Measurements from ENCODE around the gene TGFBR3L. TPM values are rescaled to one million over a fixed set of nuclear protein-coding genes. Genes with fewer than 3 reads are reported as not detected.

Gene TGFBR3L
- total and polyA plus RNA-seq, 2 of the 4 experiments (the other 2 are of a cell fraction), result 0.94 TPM; not detected in 1

DNA sequence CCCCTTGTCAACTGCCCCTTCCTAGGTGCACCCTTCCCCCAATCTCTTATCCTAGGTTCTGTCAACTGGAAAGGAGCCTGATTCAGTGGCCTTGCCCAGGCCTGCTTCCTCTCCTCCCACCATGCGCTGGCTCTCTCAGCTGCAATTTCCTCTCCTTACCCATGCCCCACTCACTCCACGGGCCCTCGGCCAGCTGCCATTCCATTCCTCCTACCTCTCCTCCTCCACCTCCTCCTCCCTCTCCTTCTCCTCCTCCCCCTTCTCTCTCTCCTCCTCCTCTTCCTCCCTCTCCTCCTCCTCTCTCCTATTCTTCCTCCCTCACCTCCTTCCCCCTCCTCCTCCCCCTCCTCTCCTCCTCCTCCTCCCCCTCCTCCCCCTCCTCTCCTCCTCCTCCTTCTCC is 38.4 kb downstream of the TGFBR3L start:
- Histone ChIP-seq H2AK5ac (ENCODE audit: low read depth, low read length) (no peak overlapping the region), H2BK15ac (ENCODE audit: low read depth, low read length) (0 out of 3 replicates have a peak overlapping the region, but pooled peaks have one; percentile 40), H4K20me1 (ENCODE audit: insufficient read depth, low read length) (no peaks in the 10 kb centered on the region; the same call in 1 of the 2 replicates), H3K4me1 (ENCODE audit: control insufficient read depth, insufficient read depth, low read length) (no peaks in the 10 kb centered on the region; the same call in 1 of the 2 replicates), H3K36me3 (ENCODE audit: control insufficient read depth, insufficient read depth, low read length) (peaks cover 3% of the 10 kb centered on the region; the same call in 1 of the 2 replicates), H3K4me2 (ENCODE audit: low read depth, low read length) (no peak overlapping the region), H3K14ac (replicated peaks; ENCODE audit: low read depth, low read length) (no peak overlapping the region), H2BK120ac (ENCODE audit: low read depth, low read length) (peak overlapping the region; percentile 34), H4K5ac (ENCODE audit: low read depth, low read length) (no peak overlapping the region), H3K4me3 (ENCODE audit: insufficient read depth, low read depth, low read length) (no peak overlapping the region), H2BK5ac (ENCODE audit: low read depth, low read length, poor library complexity, severe bottlenecking) (peak overlapping the region; percentile 19), H4K8ac (ENCODE audit: low read depth in 2 of 2, low read length in 2 of 2) (peak overlapping the region in 1 of 2 experiments; percentile 46; a peak in 3 of 4 replicates), H3K27ac (ENCODE audit: insufficient read depth, low read length) (no peak overlapping the region), H3K79me1 (ENCODE audit: low read depth in 1 of 2, low read length in 2 of 2) (no peaks in the 10 kb centered on the region), H3K9me3 (ENCODE audit: control insufficient read depth, insufficient read depth, low read length) (no peaks in the 10 kb centered on the region), H3K9me1 (ENCODE audit: insufficient read depth, low read length) (no peaks in the 10 kb centered on the region), H3K56ac (ENCODE audit: extremely low read depth, insufficient read depth, low read length) (no peak overlapping the region), H2AK9ac (replicated peaks; ENCODE audit: low read depth, low read length, poor library complexity) (no peak overlapping the region), H3K9ac (ENCODE audit: low read depth, low read length) (no peak overlapping the region), H3K4ac (ENCODE audit: low read depth, low read length) (peak overlapping the region; percentile 22; the same call in 1 of the 2 replicates), H3K23ac (ENCODE audit: low read depth, low read length) (0 out of 2 replicates have a peak overlapping the region, but pooled peaks have one; percentile 24), H2AFZ (replicated peaks; ENCODE audit: low read length, poor library complexity) (peak overlapping the region; percentile 73), H3K27me3 (ENCODE audit: control insufficient read depth, insufficient read depth, low read length) (no peaks in the 10 kb centered on the region), H2BK20ac (ENCODE audit: low read depth, low read length) (no peak overlapping the region; the same call in 1 of the 2 replicates), H4K91ac (ENCODE audit: insufficient read depth, low read depth, low read length) (peak overlapping the region; percentile 47; the same call in 1 of the 2 replicates), H3K18ac (ENCODE audit: low read depth, low read length) (no peak overlapping the region)
- dilution Hi-C loops (cut with HindIII; ENCODE audit: low sequenced_read_pairs, unreplicated experiment), result no loop called here
- BruUV-seq (replicated peaks), result no TSS peak
- ChIA-PET CTCF (no interaction called here), POLR2A (ENCODE audit: unreplicated experiment) (no interaction called here)
- intact Hi-C loops (cut with micrococcal nuclease), result no loop called here
- DNase-seq (peak; percentile 21), ATAC-seq (ENCODE audit: low read depth) (peak; percentile 81)
- in situ Hi-C loops (cut with MboI; ENCODE audit: low sequenced_read_pairs), result no loop called here
- WGBS, 2 experiments (ENCODE audit: extremely low coverage in 2 of 2, insufficient read length in 1 of 2), result no CpG with 5 or more reads among the region's 3 CpGs
- peak; percentile 9; the same call in 1 of the 2 replicates for TF ChIP-seq MAZ (IDR thresholded peaks at IDR 0.05; ENCODE audit: borderline replicate concordance, low read depth, low read length)
- no peak for TF ChIP-seq MAFK (IDR thresholded peaks at IDR 0.05; ENCODE audit: low read depth, low read length)
- TF ChIP-seq, protein P1, sequence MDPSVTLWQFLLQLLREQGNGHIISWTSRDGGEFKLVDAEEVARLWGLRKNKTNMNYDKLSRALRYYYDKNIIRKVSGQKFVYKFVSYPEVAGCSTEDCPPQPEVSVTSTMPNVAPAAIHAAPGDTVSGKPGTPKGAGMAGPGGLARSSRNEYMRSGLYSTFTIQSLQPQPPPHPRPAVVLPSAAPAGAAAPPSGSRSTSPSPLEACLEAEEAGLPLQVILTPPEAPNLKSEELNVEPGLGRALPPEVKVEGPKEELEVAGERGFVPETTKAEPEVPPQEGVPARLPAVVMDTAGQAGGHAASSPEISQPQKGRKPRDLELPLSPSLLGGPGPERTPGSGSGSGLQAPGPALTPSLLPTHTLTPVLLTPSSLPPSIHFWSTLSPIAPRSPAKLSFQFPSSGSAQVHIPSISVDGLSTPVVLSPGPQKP (IDR thresholded peaks at IDR 0.05; ENCODE audit: borderline replicate concordance, low read depth, low read length), result no peak

Data from IMR-90 (cell line).